GM13976 (cell line): Measurements from ENCODE around the gene KRT81.

Experiments
- DNase-seq: peaks from one replicate; pipeline ENCODE4 v3.0.0; 2012; ENCODE audit warnings: low spot score
- CTCF ChIP-seq: IDR thresholded peaks from 2 replicates; pipeline ENCODE4 v1.5.1; 2012; ENCODE audit warnings: borderline replicate concordance, mild to moderate bottlenecking; ENCODE audit not compliant: insufficient read depth; ENCODE audit errors: extremely low read depth, missing control alignments, control extremely low read depth
- in situ Hi-C: fragments of 300-500 bp; cut with MboI; formaldehyde crosslinking; loops from one replicate; pipeline ENCODE4 v1.12.0; 2022; ENCODE audit warnings: low sequenced_read_pairs, mixed read lengths, inconsistent platforms; ENCODE audit not compliant: unreplicated experiment

Gene KRT81

GRCh38 chr12:52291267-52291935, at the start of gene KRT81:
KRT81 (minus strand) TSS chr12:52291534; CDS start chr12:52291465, 69 bp downstream.
- no peak for TF ChIP-seq CTCF
- no peak for DNase-seq
- in situ Hi-C loops = no loop called here

GRCh38 chr12:52338241-52338960, 47.1 kb upstream of the KRT81 start:
- in situ Hi-C loops = no loop called here
- no peak for TF ChIP-seq CTCF
- no peak for DNase-seq

- TF ChIP-seq CTCF = no peak
- in situ Hi-C loops = no loop called here
- no peak for DNase-seq
Measured at GRCh38 chr12:52337054-52337453, 45.7 kb upstream of the KRT81 start.

GRCh38 chr12:52336641-52337040, 45.3 kb upstream of the KRT81 start:
- DNase-seq = no peak
- no peak for TF ChIP-seq CTCF
- in situ Hi-C loops = no loop called here

GRCh38 chr12:52335598-52336262, 44.4 kb upstream of the KRT81 start:
- in situ Hi-C loops = no loop called here
- TF ChIP-seq CTCF = no peak
- no peak for DNase-seq

GRCh38 chr12:52334185-52334584, 42.9 kb upstream of the KRT81 start:
- in situ Hi-C loops = no loop called here
- DNase-seq = no peak
- no peak for TF ChIP-seq CTCF
